SHP77 treated with DMSO at 0.1 percent for 48 hours (cell line): ENCODE results near the gene PBX4.

Source experiments
- DNase-seq: peaks from one replicate; lab custom pipeline; 2025; lab: John Stamatoyannopoulos, UW

Gene PBX4

DNA sequence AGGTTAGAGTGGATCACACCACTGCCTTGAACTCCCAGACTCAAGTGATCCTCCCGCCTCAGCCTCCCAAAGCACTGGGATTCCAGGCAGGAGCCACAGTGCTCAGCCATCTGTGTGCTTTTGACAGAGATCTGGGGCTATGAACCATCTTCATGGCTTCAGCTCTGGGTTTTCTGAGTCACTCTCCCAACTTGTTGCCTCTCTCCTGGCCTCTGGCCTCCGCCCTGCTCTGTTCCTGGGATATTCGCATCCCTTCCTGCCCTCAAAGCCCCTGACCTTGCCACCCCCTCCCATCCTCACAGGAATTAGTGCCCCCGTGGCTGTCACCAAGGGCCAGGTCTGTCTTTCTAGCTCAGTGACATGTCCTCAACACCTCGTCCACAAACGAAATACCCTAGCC lies 30.7 kb upstream of the PBX4 start:
- DNase-seq = no peak

DNA sequence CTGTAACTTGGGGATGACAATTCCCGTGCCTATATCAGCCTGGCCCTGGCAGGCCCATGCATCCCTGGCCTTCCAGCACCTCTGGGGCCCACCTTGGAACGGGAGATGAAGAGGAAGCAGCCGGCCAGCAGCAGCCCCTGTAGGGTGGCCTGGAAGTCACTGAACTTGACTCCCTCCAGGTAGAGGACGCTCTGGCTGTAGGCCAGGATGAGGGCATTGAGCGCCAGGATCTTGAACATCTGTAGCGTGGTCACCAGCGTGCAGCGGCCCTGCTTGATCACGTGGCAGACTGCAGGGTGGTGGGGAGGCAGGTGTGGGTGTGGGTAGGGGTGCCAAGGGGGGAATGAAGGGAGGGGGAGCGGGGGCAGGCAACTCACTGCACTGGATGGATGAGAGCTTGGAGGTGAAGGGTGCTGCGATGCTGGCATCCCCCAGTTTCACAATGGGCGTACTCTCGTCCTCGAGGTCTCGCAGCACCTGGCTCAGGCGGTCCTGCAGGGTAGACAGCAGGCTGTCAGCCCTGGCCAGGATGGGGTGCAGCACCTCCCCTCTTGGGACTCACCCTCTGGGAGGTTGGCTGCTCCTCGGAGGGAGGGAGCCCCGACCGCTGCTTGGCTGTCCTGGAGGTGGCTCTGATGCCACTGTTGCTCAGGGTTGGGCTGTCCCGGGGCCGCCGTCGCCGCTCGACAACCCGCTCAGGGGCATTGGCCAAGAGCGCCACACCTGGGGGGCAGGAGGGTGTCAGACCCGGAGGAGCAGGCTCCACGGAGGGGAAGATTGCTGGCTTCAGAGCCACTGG lies 28.7 kb upstream of the PBX4 start:
- DNase-seq = no peak

GRCh38 chr19:19645233-19645870 lies 26.9 kb upstream of the PBX4 start:
- no peak for DNase-seq

DNA sequence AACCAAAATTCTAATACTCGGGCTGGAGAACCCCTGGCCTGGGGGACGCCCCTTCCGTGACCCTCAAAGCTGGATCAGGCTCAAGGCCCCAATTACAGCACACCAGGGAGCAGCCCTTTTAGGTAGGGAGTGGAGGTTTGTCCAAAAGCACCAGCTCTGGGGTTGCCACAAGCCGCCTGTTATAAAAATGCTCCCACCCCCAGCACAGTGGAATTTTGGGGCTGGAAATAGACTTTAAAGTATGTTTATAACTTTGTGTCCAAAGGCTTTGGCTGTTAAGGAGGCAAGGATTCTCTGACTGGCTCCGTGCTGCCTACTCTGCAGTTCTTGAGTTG lies 25.5 kb upstream of the PBX4 start:
- no peak for DNase-seq

GRCh38 chr19:19643158-19644053 lies 24.9 kb upstream of the PBX4 start, which contains the start of gene GMIP:
Gene GMIP (minus strand): TSS chr19:19643657. CDS start chr19:19643529, 128 bp downstream.
- DNase-seq = no peak

- DNase-seq = no peak
These were observed 24.1 kb upstream of the PBX4 start for GRCh38 chr19:19642506-19643157.

DNA sequence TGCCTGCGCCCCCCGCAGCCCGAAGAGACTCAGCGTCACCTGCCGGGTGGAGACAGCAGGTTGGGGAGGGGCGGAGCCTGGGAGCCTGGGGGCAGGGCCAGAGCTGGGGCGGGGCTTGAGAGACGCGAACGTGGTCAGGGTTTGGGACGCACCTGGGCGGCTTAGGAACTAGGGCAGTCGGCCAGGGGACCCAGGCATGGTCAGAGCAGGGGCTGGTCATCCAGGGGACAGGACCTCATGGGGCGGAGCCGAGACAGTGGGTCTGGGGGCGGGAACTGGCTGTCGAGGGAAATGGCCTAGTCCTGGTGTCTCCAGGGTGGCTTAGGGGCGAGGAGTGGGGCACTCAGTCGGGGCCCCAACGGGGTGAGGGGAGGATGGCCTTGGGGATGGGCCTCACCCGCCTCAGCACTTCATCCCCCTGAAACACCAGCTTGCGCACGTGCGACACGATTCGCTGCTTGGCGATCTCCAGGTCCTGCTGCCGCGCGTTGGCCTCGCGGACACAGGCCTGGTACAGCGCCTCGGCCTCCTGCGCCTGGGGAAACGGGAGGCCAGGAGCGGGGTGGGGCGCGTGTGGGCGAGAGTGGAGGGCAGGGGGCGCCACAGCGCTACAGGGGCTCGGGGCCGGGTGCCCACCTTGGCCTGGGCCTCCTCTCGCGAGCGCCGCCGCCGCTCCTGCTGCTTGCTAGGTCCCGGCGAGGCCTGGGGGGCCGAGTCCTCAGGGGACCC lies 19.2 kb upstream of the PBX4 start:
- no peak for DNase-seq

- no peak for DNase-seq
These were observed 18.7 kb upstream of the PBX4 start for GRCh38 chr19:19637186-19637522.

DNA sequence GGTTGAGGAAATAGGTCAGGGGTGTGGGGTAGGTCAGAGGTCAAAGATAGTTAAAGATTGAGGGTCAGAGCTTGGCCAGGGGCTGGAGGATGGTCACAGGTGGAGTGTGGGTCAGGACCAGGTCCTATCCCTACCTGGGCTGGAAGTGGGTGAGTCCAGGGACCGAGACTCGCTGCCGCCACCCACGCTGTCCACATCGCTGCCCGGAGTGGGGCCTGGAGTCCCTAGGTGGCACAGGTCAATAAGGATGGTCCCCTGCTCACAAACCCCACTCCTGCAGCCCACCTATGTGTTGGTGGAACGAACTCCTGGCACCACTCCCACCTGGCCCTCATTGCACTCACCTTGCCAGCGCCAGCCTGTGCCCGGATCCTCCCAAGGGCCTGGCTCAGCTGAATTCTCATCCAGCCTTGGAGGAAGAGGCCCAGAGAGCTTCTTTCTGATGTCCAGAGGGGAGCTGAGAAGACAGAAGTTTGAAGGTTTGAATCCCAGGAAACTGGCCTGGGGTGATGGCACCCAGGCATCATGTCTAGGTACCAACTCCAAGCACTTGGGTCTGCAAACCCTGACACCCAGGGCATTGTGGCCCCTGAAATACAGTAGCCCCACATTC lies 18.2 kb upstream of the PBX4 start:
- no peak for DNase-seq

- no peak for DNase-seq
These were observed 16.8 kb upstream of the PBX4 start for GRCh38 chr19:19635313-19635702.

DNA sequence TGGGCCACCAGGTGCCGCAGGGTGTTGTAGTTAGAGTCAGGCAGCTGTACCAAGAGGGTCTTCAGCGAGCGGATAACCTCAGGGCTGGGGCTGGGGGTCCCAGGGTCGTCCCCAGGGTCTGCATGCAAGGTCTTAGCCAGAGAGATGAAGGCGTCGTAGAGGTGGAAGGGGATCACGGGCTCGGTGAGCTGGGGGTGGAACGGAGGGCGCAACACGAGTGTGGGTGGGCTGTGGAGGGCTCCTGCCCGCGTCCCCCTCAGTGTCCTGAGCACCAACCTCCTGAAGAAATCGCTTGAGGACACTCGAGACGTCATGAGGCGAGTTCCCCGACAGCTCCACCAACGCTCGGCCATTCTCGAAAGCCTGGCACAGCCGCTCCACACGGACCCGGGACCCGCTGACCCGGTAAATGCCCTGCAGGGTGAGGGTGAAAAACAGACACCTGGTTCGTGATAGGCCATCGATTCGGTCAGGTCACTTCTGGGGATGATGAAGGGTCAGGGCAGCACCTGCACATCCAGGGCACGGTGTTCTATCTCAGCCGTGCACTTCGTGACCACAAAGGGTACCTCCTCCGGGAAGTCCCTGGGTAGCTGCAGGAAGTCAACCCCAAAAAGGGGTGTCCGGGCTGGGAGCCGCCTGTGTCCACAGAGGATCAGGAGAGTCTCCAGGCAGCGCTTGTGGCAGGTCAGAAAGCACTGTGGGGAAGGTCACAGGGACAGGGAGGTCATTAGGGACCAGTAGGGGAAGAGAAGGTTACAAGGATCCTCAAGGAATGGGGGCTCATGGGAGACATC lies 16.2 kb upstream of the PBX4 start:
- DNase-seq = no peak

GRCh38 chr19:19633711-19634515 lies 15.4 kb upstream of the PBX4 start:
- no peak for DNase-seq

GRCh38 chr19:19632661-19633060 lies 14.2 kb upstream of the PBX4 start:
- no peak for DNase-seq

DNA sequence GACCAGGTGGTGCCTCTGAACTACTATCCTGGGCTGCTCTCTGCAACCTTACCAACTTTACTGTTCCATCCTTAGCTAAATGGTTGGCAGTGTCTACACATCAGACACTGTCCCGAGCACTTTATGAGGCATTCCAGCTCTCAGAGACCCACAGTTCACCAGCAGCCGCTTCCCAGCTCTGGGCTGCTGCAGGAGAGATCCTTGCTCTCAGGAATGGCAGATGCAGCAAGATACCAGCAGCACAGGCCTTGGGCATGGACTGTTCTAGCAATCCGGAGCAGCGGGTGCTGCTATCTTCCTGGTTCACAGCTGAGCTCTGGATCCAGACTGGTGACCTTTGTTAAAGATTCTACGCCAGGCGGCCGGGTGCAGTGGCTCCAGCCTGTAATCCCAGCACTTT lies 12.9 kb upstream of the PBX4 start:
- DNase-seq = no peak

DNA sequence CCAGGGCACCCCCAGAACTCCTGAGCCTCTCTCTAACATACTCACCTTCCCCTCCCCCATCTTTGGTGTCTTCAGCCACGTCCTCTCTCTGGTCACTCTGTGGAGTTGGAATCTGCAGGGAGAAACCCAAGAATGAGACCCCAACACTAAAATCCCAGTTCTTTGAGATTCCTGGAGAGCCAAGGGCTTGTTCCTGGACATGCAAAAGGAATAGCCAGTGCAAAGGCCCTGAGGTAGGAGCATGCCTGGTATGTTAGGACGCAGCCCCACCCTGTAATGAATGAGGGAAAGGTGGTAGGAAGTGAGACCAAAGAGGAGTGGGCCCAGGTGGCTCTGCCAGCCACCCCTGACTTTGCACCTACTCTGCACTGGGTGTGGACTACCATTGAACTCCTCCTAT lies 11.9 kb upstream of the PBX4 start:
- no peak for DNase-seq

DNA sequence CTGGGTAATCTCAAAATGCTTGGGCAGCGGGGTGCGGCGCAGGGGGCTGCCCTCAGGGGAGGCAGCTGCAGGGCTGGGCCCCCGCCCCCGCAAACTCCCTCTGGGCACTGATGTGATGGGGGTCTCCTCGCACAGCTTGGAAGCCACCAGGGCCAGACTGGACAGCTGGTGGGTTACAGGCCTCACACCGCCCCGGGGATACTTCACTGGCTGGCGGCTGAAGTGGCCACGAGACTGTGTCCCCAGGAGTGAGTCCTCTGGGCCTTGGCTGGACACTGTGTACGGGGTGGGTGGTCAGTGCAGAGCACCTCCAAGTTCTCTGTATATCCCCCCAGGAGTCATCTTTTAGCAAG lies 11.6 kb upstream of the PBX4 start:
- no peak for DNase-seq

DNA sequence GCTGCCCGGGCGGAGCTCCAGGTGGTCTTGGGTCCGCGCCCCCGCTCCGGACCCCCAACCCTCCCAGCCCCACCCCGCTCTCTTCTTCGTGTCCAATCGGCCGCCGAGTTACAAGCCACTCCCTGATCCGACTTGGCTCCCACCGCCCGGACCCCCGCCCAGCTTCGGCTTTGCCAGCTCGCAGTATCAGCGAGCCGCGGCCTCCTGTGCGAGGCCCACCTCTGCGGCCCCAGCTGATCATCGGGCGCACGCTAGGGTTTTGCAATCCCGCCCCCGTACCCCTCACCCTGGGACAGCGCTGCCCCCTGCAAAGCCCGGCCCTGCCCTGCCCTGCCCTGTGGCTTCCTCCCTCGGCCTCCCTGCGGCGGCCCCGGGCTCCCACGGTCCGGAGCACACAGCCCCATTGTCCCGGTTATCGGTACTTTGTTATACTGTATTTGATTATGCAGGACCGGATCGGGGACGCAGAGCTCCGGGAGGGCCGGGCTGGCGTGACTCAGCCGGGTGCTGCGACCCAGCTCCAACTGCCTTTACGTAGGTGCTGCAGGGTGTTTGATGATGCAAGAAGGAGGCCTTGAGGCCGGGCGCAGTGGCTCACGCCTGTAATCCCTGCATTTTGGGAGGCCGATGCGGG lies 10.1 kb upstream of the PBX4 start:
- DNase-seq = no peak

DNA sequence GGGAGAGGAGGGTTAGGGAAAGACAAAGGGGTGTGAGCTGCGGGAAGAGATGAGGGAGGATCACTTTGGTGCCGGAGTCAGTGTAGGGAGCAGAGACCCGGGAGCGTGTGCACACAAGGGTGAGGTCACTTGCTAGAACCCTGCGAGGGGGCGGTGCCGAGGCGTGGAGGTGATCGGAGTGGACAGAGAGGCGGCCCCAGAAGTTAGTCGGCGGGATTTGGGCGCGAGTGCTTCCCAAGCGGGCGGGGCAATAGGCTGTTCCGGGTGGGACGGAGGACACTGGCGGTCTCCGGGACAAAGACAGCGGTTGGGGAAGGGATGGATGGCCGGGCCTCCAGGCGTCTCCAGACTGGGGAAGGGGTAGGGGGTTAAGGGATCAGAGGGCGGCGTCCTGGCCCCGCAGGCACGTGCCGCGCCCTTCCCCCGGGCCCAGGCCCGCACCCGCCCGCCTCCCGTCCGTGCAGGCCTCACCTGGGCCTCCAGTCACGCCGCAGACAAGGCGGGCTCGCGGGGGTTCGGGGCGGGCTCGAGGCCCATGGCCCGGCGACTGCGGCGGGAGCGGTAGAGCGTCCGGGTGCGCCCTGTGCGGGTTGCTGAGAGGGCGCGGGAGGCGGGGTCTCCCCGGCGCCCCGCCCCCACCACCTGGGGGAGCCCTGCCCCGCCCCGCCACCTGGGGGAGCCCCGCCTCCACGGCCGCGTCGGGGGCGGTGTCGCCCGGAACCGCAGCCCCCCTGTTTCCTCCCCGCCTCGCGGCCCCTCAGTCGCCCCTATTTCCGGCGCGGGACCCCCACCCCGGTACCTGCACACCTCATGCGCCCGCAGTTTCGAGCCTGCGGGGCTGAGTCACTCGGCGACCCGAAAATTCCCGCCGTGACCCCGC lies 9.4 kb upstream of the PBX4 start, which contains the start of gene LPAR2:
LPAR2 (minus strand) TSS at position 600 of the 880 bp plus-strand sequence. CDS start 945 bp downstream, outside the sequence.
- no peak for DNase-seq
